ENCODE data around the gene MAML3.

MAML3 gene

GRCh38 chr4:139734201-139734874 is 419.6 kb downstream of the MAML3 start:
- H3K27ac ChIP-seq (ENCODE audit: low read length): peak overlapping the region; percentile 80
- H3K4me3 ChIP-seq (ENCODE audit: low read depth in 1 of 2, low read length in 2 of 2): peak overlapping the region; percentile 54 to 64
- H3K4me1 ChIP-seq (ENCODE audit: control insufficient read depth in 1 of 2, insufficient read depth in 2 of 2, low read length in 2 of 2): peaks cover 3 to 5% of the 10 kb centered on the region in 2 donors
- H3K27me3 ChIP-seq (ENCODE audit: low read depth, low read length): no peaks in the 10 kb centered on the region
- H3K36me3 ChIP-seq (ENCODE audit: control insufficient read depth in 1 of 2, insufficient read depth in 2 of 2, low read length in 2 of 2): peaks cover 0 to 6% of the 10 kb centered on the region in 2 donors
- H3K9me3 ChIP-seq (ENCODE audit: control insufficient read depth in 1 of 2, low read length in 2 of 2): no peaks in the 10 kb centered on the region

GRCh38 chr4:139732991-139733570 is 420.9 kb downstream of the MAML3 start:
- H3K36me3 ChIP-seq (ENCODE audit: control insufficient read depth in 1 of 2, insufficient read depth in 2 of 2, low read length in 2 of 2): peaks cover 0 to 6% of the 10 kb centered on the region in 2 donors
- no peak overlapping the region for H3K4me3 ChIP-seq (ENCODE audit: low read depth in 1 of 2, low read length in 2 of 2)
- H3K27me3 ChIP-seq (ENCODE audit: low read depth, low read length): no peaks in the 10 kb centered on the region
- no peaks in the 10 kb centered on the region for H3K9me3 ChIP-seq (ENCODE audit: control insufficient read depth in 1 of 2, low read length in 2 of 2)
- peaks cover 3 to 5% of the 10 kb centered on the region in 2 donors for H3K4me1 ChIP-seq (ENCODE audit: control insufficient read depth in 1 of 2, insufficient read depth in 2 of 2, low read length in 2 of 2)
- no peak overlapping the region for H3K27ac ChIP-seq (ENCODE audit: low read length)

- Histone ChIP-seq H3K4me1 (ENCODE audit: control insufficient read depth in 1 of 2, insufficient read depth in 2 of 2, low read length in 2 of 2) (peaks cover 0 to under 1% of the 10 kb centered on the region in 2 donors), H3K36me3 (ENCODE audit: control insufficient read depth in 1 of 2, insufficient read depth in 2 of 2, low read length in 2 of 2) (peaks cover 5 to 24% of the 10 kb centered on the region in 2 donors), H3K27me3 (ENCODE audit: low read depth, low read length) (no peaks in the 10 kb centered on the region), H3K4me3 (ENCODE audit: low read depth in 1 of 2, low read length in 2 of 2) (no peak overlapping the region), H3K9me3 (ENCODE audit: control insufficient read depth in 1 of 2, low read length in 2 of 2) (no peaks in the 10 kb centered on the region), H3K27ac (ENCODE audit: low read length) (no peak overlapping the region)
Measured at GRCh38 chr4:139728840-139729239, 425.1 kb downstream of the MAML3 start.

GRCh38 chr4:139728146-139728545 is 425.8 kb downstream of the MAML3 start:
- H3K9me3 ChIP-seq (ENCODE audit: control insufficient read depth in 1 of 2, low read length in 2 of 2): no peaks in the 10 kb centered on the region
- H3K36me3 ChIP-seq (ENCODE audit: control insufficient read depth in 1 of 2, insufficient read depth in 2 of 2, low read length in 2 of 2): peaks cover 5 to 24% of the 10 kb centered on the region in 2 donors
- no peak overlapping the region for H3K4me3 ChIP-seq (ENCODE audit: low read depth in 1 of 2, low read length in 2 of 2)
- H3K4me1 ChIP-seq (ENCODE audit: control insufficient read depth in 1 of 2, insufficient read depth in 2 of 2, low read length in 2 of 2): no peaks in the 10 kb centered on the region
- no peak overlapping the region for H3K27ac ChIP-seq (ENCODE audit: low read length)
- no peaks in the 10 kb centered on the region for H3K27me3 ChIP-seq (ENCODE audit: low read depth, low read length)

- Histone ChIP-seq H3K4me1 (ENCODE audit: control insufficient read depth in 1 of 2, insufficient read depth in 2 of 2, low read length in 2 of 2) (no peaks in the 10 kb centered on the region), H3K27me3 (ENCODE audit: low read depth, low read length) (no peaks in the 10 kb centered on the region), H3K36me3 (ENCODE audit: control insufficient read depth in 1 of 2, insufficient read depth in 2 of 2, low read length in 2 of 2) (peaks cover 5 to 24% of the 10 kb centered on the region in 2 donors), H3K9me3 (ENCODE audit: control insufficient read depth in 1 of 2, low read length in 2 of 2) (no peaks in the 10 kb centered on the region), H3K4me3 (ENCODE audit: low read depth in 1 of 2, low read length in 2 of 2) (no peak overlapping the region), H3K27ac (ENCODE audit: low read length) (no peak overlapping the region)
Measured at GRCh38 chr4:139726615-139727014, 427.4 kb downstream of the MAML3 start.

- H3K4me1 ChIP-seq (ENCODE audit: control insufficient read depth in 1 of 2, insufficient read depth in 2 of 2, low read length in 2 of 2): no peaks in the 10 kb centered on the region
- H3K9me3 ChIP-seq (ENCODE audit: control insufficient read depth in 1 of 2, low read length in 2 of 2): no peaks in the 10 kb centered on the region
- H3K27me3 ChIP-seq (ENCODE audit: low read depth, low read length): no peaks in the 10 kb centered on the region
- H3K27ac ChIP-seq (ENCODE audit: low read length): no peak overlapping the region
- H3K4me3 ChIP-seq (ENCODE audit: low read depth in 1 of 2, low read length in 2 of 2): no peak overlapping the region
- peaks cover 5 to 24% of the 10 kb centered on the region in 2 donors for H3K36me3 ChIP-seq (ENCODE audit: control insufficient read depth in 1 of 2, insufficient read depth in 2 of 2, low read length in 2 of 2)
Measured at GRCh38 chr4:139725236-139725635, 428.7 kb downstream of the MAML3 start.

GRCh38 chr4:139721789-139722188 is 432.2 kb downstream of the MAML3 start:
- Histone ChIP-seq H3K27me3 (ENCODE audit: low read depth, low read length) (no peaks in the 10 kb centered on the region), H3K36me3 (ENCODE audit: control insufficient read depth in 1 of 2, insufficient read depth in 2 of 2, low read length in 2 of 2) (peaks cover 19 to 31% of the 10 kb centered on the region in 2 donors)

GRCh38 chr4:139720806-139721205 is 433.2 kb downstream of the MAML3 start:
- H3K4me1 ChIP-seq (ENCODE audit: control insufficient read depth in 1 of 2, insufficient read depth in 2 of 2, low read length in 2 of 2): no peaks in the 10 kb centered on the region
- H3K9me3 ChIP-seq (ENCODE audit: control insufficient read depth in 1 of 2, low read length in 2 of 2): no peaks in the 10 kb centered on the region

More at GRCh38 chr4:139721789-139722188, 432.2 kb downstream of the MAML3 start:
- Histone ChIP-seq H3K4me1 (ENCODE audit: control insufficient read depth in 1 of 2, insufficient read depth in 2 of 2, low read length in 2 of 2) (no peaks in the 10 kb centered on the region), H3K4me3 (ENCODE audit: low read depth in 1 of 2, low read length in 2 of 2) (no peak overlapping the region), H3K27ac (ENCODE audit: low read length) (no peak overlapping the region), H3K9me3 (ENCODE audit: control insufficient read depth in 1 of 2, low read length in 2 of 2) (no peaks in the 10 kb centered on the region)

GRCh38 chr4:139719381-139720101 is 434.4 kb downstream of the MAML3 start:
- Histone ChIP-seq H3K4me1 (ENCODE audit: control insufficient read depth in 1 of 2, insufficient read depth in 2 of 2, low read length in 2 of 2) (no peaks in the 10 kb centered on the region), H3K9me3 (ENCODE audit: control insufficient read depth in 1 of 2, low read length in 2 of 2) (no peaks in the 10 kb centered on the region), H3K4me3 (ENCODE audit: low read depth in 1 of 2, low read length in 2 of 2) (no peak overlapping the region), H3K27me3 (ENCODE audit: low read depth, low read length) (no peaks in the 10 kb centered on the region), H3K36me3 (ENCODE audit: control insufficient read depth in 1 of 2, insufficient read depth in 2 of 2, low read length in 2 of 2) (peaks cover 13 to 14% of the 10 kb centered on the region in 2 donors), H3K27ac (ENCODE audit: low read length) (no peak overlapping the region)

More at GRCh38 chr4:139720806-139721205, 433.2 kb downstream of the MAML3 start:
- Histone ChIP-seq H3K36me3 (ENCODE audit: control insufficient read depth in 1 of 2, insufficient read depth in 2 of 2, low read length in 2 of 2) (peaks cover 19 to 22% of the 10 kb centered on the region in 2 donors), H3K4me3 (ENCODE audit: low read depth in 1 of 2, low read length in 2 of 2) (no peak overlapping the region), H3K27ac (ENCODE audit: low read length) (no peak overlapping the region), H3K27me3 (ENCODE audit: low read depth, low read length) (no peaks in the 10 kb centered on the region)

GRCh38 chr4:139718833-139719232 is 435.2 kb downstream of the MAML3 start:
- no peaks in the 10 kb centered on the region for H3K9me3 ChIP-seq (ENCODE audit: control insufficient read depth in 1 of 2, low read length in 2 of 2)
- H3K4me3 ChIP-seq (ENCODE audit: low read depth in 1 of 2, low read length in 2 of 2): no peak overlapping the region
- no peaks in the 10 kb centered on the region for H3K27me3 ChIP-seq (ENCODE audit: low read depth, low read length)
- H3K4me1 ChIP-seq (ENCODE audit: control insufficient read depth in 1 of 2, insufficient read depth in 2 of 2, low read length in 2 of 2): no peaks in the 10 kb centered on the region
- H3K36me3 ChIP-seq (ENCODE audit: control insufficient read depth in 1 of 2, insufficient read depth in 2 of 2, low read length in 2 of 2): peaks cover 13 to 14% of the 10 kb centered on the region in 2 donors
- no peak overlapping the region for H3K27ac ChIP-seq (ENCODE audit: low read length)

- H3K36me3 ChIP-seq (ENCODE audit: control insufficient read depth in 1 of 2, insufficient read depth in 2 of 2, low read length in 2 of 2): peaks cover 13 to 14% of the 10 kb centered on the region in 2 donors
- no peaks in the 10 kb centered on the region for H3K27me3 ChIP-seq (ENCODE audit: low read depth, low read length)
- no peak overlapping the region for H3K27ac ChIP-seq (ENCODE audit: low read length)
- H3K4me1 ChIP-seq (ENCODE audit: control insufficient read depth in 1 of 2, insufficient read depth in 2 of 2, low read length in 2 of 2): no peaks in the 10 kb centered on the region
- no peak overlapping the region for H3K4me3 ChIP-seq (ENCODE audit: low read depth in 1 of 2, low read length in 2 of 2)
- no peaks in the 10 kb centered on the region for H3K9me3 ChIP-seq (ENCODE audit: control insufficient read depth in 1 of 2, low read length in 2 of 2)
Measured at GRCh38 chr4:139718358-139718757, 435.6 kb downstream of the MAML3 start.
